H9 (cell line): Measurements from ENCODE around the gene PXDN. TPM values are rescaled to one million over a fixed set of nuclear protein-coding genes. Genes with fewer than 3 reads are reported as not detected.

Experiments
- DNase-seq: peaks from one replicate; pipeline ENCODE4 v3.0.0-alpha.2; 2017
- H2AFZ ChIP-seq: one replicate; pipeline ENCODE4 v1.6.1; 2013; ENCODE audit warnings: mild to moderate bottlenecking, low read length, control low read depth, moderate library complexity
- H2AK5ac ChIP-seq: 2 replicates; pipeline ENCODE4 v1.6.1; 2013; ENCODE audit warnings: low read length, control low read depth, mixed read lengths; ENCODE audit not compliant: insufficient read length
- H2BK120ac ChIP-seq: one replicate; pipeline ENCODE4 v1.6.1; 2013; ENCODE audit warnings: low read depth, mild to moderate bottlenecking, low read length, control low read depth, inconsistent platforms; ENCODE audit not compliant: poor library complexity, severe bottlenecking
- H2BK12ac ChIP-seq: 2 replicates; pipeline ENCODE4 v1.6.1; 2013; ENCODE audit warnings: low read length, control low read depth, mixed read lengths, low read depth; ENCODE audit not compliant: insufficient read length
- H2BK15ac ChIP-seq: 2 replicates; pipeline ENCODE4 v1.6.1; 2013; ENCODE audit warnings: low read depth, low read length, control low read depth
- H2BK20ac ChIP-seq: one replicate; pipeline ENCODE4 v1.6.1; 2013; ENCODE audit warnings: low read depth, mild to moderate bottlenecking, low read length, control low read depth, inconsistent platforms; ENCODE audit not compliant: poor library complexity, severe bottlenecking
- H2BK5ac ChIP-seq: 2 replicates; pipeline ENCODE4 v1.6.1; 2013; ENCODE audit warnings: low read length, control low read depth, mixed read lengths; ENCODE audit not compliant: insufficient read length
- H3K14ac ChIP-seq: 2 replicates; pipeline ENCODE4 v1.6.1; 2013; ENCODE audit warnings: low read length, control low read depth; ENCODE audit not compliant: insufficient read depth
- H3K18ac ChIP-seq: 2 replicates; pipeline ENCODE4 v1.6.1; 2013; ENCODE audit warnings: low read depth, mild to moderate bottlenecking, mixed read lengths, low read length, control low read depth; ENCODE audit not compliant: insufficient read length
- H3K23ac ChIP-seq: 2 replicates; pipeline ENCODE4 v1.6.1; 2013; ENCODE audit warnings: low read length, control low read depth, mixed read lengths, low read depth; ENCODE audit not compliant: insufficient read length
- H3K23me2 ChIP-seq: 2 replicates; pipeline ENCODE4 v1.6.1; 2013; ENCODE audit warnings: low read depth, mild to moderate bottlenecking, mixed read lengths, low read length, control low read depth; ENCODE audit not compliant: insufficient read length, poor library complexity, severe bottlenecking
- H3K27ac ChIP-seq: 2 replicates; pipeline ENCODE4 v1.5.1; 2013; ENCODE audit warnings: low read length, control low read depth, mixed read lengths, low read depth; ENCODE audit not compliant: insufficient read length
- H3K27me3 ChIP-seq: 2 replicates; pipeline ENCODE4 v1.6.1; 2013; ENCODE audit warnings: low read length, control low read depth, inconsistent platforms; ENCODE audit not compliant: insufficient read depth
- H3K4ac ChIP-seq: 2 replicates; pipeline ENCODE4 v1.6.1; 2013; ENCODE audit warnings: low read depth, mild to moderate bottlenecking, control low read depth, inconsistent platforms, low read length, moderate library complexity
- H3K4me1 ChIP-seq: 2 replicates; pipeline ENCODE4 v1.6.1; 2013; ENCODE audit warnings: low read length, control low read depth, inconsistent platforms; ENCODE audit not compliant: insufficient read depth
- H3K4me2 ChIP-seq: 2 replicates; pipeline ENCODE4 v1.6.1; 2013; ENCODE audit warnings: low read length, control low read depth, mixed read lengths; ENCODE audit not compliant: insufficient read length, insufficient read depth
- H3K56ac ChIP-seq: 2 replicates; pipeline ENCODE4 v1.6.1; 2013; ENCODE audit warnings: low read depth, mild to moderate bottlenecking, mixed read lengths, low read length, control low read depth; ENCODE audit not compliant: insufficient read length
- H3K79me1 ChIP-seq: 2 replicates; pipeline ENCODE4 v1.6.1; 2013; ENCODE audit warnings: low read depth, mild to moderate bottlenecking, moderate library complexity, low read length, control low read depth, inconsistent platforms; ENCODE audit not compliant: insufficient read depth, poor library complexity, severe bottlenecking
- H3K79me2 ChIP-seq: 2 replicates; pipeline ENCODE4 v1.6.1; 2013; ENCODE audit warnings: low read length, control low read depth, inconsistent platforms; ENCODE audit not compliant: insufficient read depth
- H3K9ac ChIP-seq: 2 replicates; pipeline ENCODE4 v1.6.1; 2013; ENCODE audit warnings: low read length, control low read depth, mixed read lengths; ENCODE audit not compliant: insufficient read length; ENCODE audit errors: extremely low read depth
- H3K9me3 ChIP-seq: one replicate; pipeline ENCODE4 v1.6.1; 2013; ENCODE audit warnings: low read depth, low read length, inconsistent platforms; ENCODE audit not compliant: control insufficient read depth
- H3T11ph ChIP-seq: one replicate; pipeline ENCODE4 v1.6.1; 2013; ENCODE audit warnings: mild to moderate bottlenecking, low read length, control low read depth, inconsistent platforms
- H4K20me1 ChIP-seq: one replicate; pipeline ENCODE4 v1.6.1; 2013; ENCODE audit not compliant: control insufficient read depth, insufficient read length, insufficient read depth
- H4K5ac ChIP-seq: 2 replicates; pipeline ENCODE4 v1.6.1; 2013; ENCODE audit warnings: low read depth, mild to moderate bottlenecking, mixed read lengths, low read length, control low read depth; ENCODE audit not compliant: insufficient read length
- H4K8ac ChIP-seq: replicated peaks from 2 replicates; pipeline ENCODE4 v1.6.1; 2013; ENCODE audit warnings: low read length, control low read depth, mixed read lengths, low read depth; ENCODE audit not compliant: insufficient read length
- H4K91ac ChIP-seq: 2 replicates; pipeline ENCODE4 v1.6.1; 2013; ENCODE audit warnings: low read depth, mild to moderate bottlenecking, moderate library complexity, mixed read lengths, low read length, control low read depth; ENCODE audit not compliant: insufficient read length
- H3K27ac Mint-ChIP-seq, 3 experiments: 2 replicates in 2 of 3; 3 replicates in 1 of 3; pipeline ENCODE4 v1.8.0; 2020 to 2021; ENCODE audit warnings: mixed read lengths in 3 of 3, mild to moderate bottlenecking in 1 of 3, moderate library complexity in 1 of 3
- H3K27me3 Mint-ChIP-seq: 2 replicates; pipeline ENCODE4 v1.8.0; 2021; ENCODE audit warnings: low read depth, mild to moderate bottlenecking, moderate library complexity, mixed read lengths
- H3K36me3 Mint-ChIP-seq, 3 experiments: 2 replicates in 2 of 3; 3 replicates in 1 of 3; pipeline ENCODE4 v1.8.0; 2020 to 2021; ENCODE audit warnings: low read depth in 3 of 3, mixed read lengths in 3 of 3; ENCODE audit not compliant: insufficient read depth in 1 of 3
- H3K4me1 Mint-ChIP-seq, 2 experiments: 2 replicates each; pipeline ENCODE4 v1.8.0; 2020; ENCODE audit warnings: mixed read lengths in 2 of 2
- H3K4me3 Mint-ChIP-seq, 2 experiments: 2 replicates in 1 of 2; 3 replicates in 1 of 2; pipeline ENCODE4 v1.8.0; 2020 to 2021; ENCODE audit warnings: mild to moderate bottlenecking in 2 of 2, mixed read lengths in 2 of 2, moderate library complexity in 1 of 2
- H3K9me3 Mint-ChIP-seq, 2 experiments: 2 replicates in 1 of 2; 3 replicates in 1 of 2; pipeline ENCODE4 v1.8.0; 2020; ENCODE audit warnings: mild to moderate bottlenecking in 2 of 2, mixed read lengths in 2 of 2, moderate library complexity in 1 of 2
- WGBS: extraction: QIAGEN DNeasy Blood & Tissue Kit; methylation state at CpG from one replicate; pipeline ENCODE4 v1.1.7; 2013; ENCODE audit warnings: missing lambda C conversion rate, low lambda C conversion rate, mixed read lengths; ENCODE audit not compliant: insufficient read length; ENCODE audit errors: extremely low coverage; 5-methylcytosine and 5-hydroxymethylcytosine counted together
- total RNA-seq: library from RNA; stranded (reverse); gene quantifications from 2 replicates; pipeline ENCODE4 v1.2.1, GENCODE V29; 2021
- TF ChIP-seq, protein P1 (sequence below): fragments of 200-600 bp; sonication (generic); conservative IDR thresholded peaks from 3 replicates; pipeline ENCODE4 v1.8.0; 2021; ENCODE audit warnings: antibody characterized with exemption, mild to moderate bottlenecking

Gene PXDN
- total RNA-seq, 1 experiment from 2014 or later, result 146 TPM

DNA sequence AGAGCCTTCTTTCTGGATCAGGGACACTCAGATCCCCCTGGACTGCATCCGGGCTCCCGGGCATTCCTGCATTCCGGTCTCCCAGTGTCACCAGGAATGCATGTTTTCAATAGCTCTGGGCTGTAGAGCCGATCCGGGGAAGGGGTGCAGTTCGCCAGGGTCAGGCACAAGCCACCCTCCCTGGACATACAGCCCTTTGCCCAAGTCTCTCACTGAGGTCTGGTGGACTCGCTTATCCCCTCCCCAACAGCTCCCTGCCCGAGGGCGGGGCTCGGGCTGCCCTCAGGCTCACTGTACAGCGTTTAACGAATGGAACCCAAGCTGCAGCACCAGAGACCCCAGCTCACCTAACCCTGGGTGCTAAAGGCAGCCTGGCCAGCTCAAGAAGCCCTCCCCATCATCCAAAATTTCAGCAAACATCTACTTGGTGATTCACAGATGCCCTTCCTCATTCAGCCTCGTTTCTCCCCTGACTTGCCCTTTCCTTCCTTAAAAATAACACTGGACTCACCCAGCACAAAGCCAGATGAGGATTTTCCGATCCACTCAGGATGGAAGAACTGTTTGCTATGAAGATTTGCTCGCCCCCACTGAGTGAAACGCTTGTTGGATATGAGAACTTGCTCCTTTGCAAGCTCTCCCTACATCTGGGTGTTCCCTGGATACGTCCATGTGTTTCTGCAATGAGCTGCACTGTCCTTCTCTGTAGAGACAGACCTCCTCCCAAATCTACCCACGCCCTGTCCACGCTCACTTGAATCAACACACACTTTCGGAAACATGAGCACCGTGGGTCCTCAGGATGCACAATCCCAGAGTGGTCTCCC is 58.1 kb downstream of the PXDN start:
- no peaks in the 10 kb centered on the region for H3K79me2 ChIP-seq
- H3K36me3 Mint-ChIP-seq, result peaks cover 6 to 61% (median 24%) of the 10 kb centered on the region in 3 experiments; a peak in 6 of 7 replicates
- no peaks in the 10 kb centered on the region for H3K27me3 Mint-ChIP-seq
- H3K9me3 Mint-ChIP-seq, result no peaks in the 10 kb centered on the region
- DNase-seq, result peak; percentile 74
- no peak overlapping the region for H2AK5ac ChIP-seq
- no peak overlapping the region for H4K5ac ChIP-seq
- no peaks in the 10 kb centered on the region for H3K27me3 ChIP-seq
- no peak overlapping the region for H2BK5ac ChIP-seq
- H2BK20ac ChIP-seq, result no peak overlapping the region
- peak overlapping the region; percentile 10 to 68 (median 56); a peak in 5 of 7 replicates for H3K27ac Mint-ChIP-seq
- peak overlapping the region; percentile 7; the same call in 1 of the 2 replicates for H3K14ac ChIP-seq
- no peak overlapping the region for H3K4ac ChIP-seq
- WGBS, result no CpG with 5 or more reads among the region's 21 CpGs
- no peaks in the 10 kb centered on the region for H3K79me1 ChIP-seq
- no peak overlapping the region for H4K91ac ChIP-seq
- no peak overlapping the region for H3K18ac ChIP-seq
- no peak overlapping the region for H3K27ac ChIP-seq
- peaks cover 4% of the 10 kb centered on the region; the same call in 1 of the 2 replicates for H3K4me1 ChIP-seq
- H3K4me3 Mint-ChIP-seq, result no peak overlapping the region
- no peak overlapping the region for H2BK120ac ChIP-seq
- peaks cover 11 to 19% of the 10 kb centered on the region in 2 experiments for H3K4me1 Mint-ChIP-seq
- no peak overlapping the region for H3K56ac ChIP-seq
- no peak overlapping the region for H2BK12ac ChIP-seq
- H4K20me1 ChIP-seq, result peaks cover 2% of the 10 kb centered on the region
- H3K23me2 ChIP-seq, result no peaks in the 10 kb centered on the region
- H2AFZ ChIP-seq, result no peak overlapping the region
- TF ChIP-seq, protein P1, sequence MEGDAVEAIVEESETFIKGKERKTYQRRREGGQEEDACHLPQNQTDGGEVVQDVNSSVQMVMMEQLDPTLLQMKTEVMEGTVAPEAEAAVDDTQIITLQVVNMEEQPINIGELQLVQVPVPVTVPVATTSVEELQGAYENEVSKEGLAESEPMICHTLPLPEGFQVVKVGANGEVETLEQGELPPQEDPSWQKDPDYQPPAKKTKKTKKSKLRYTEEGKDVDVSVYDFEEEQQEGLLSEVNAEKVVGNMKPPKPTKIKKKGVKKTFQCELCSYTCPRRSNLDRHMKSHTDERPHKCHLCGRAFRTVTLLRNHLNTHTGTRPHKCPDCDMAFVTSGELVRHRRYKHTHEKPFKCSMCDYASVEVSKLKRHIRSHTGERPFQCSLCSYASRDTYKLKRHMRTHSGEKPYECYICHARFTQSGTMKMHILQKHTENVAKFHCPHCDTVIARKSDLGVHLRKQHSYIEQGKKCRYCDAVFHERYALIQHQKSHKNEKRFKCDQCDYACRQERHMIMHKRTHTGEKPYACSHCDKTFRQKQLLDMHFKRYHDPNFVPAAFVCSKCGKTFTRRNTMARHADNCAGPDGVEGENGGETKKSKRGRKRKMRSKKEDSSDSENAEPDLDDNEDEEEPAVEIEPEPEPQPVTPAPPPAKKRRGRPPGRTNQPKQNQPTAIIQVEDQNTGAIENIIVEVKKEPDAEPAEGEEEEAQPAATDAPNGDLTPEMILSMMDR, result no peak
- H3K9me3 ChIP-seq, result no peaks in the 10 kb centered on the region
- no peak overlapping the region for H3K4me2 ChIP-seq
- H2BK15ac ChIP-seq, result no peak overlapping the region
- H4K8ac ChIP-seq, result no peak overlapping the region
- no peak overlapping the region for H3T11ph ChIP-seq
- H3K9ac ChIP-seq, result no peak overlapping the region
- no peak overlapping the region for H3K23ac ChIP-seq
